ENCODE results near the gene NPL.

Gene NPL

GRCh38 chr1:182766050-182766449 lies 23.5 kb upstream of the NPL start:
- no peak for TF ChIP-seq CTCF (IDR thresholded peaks at IDR 0.05)
- H3K9ac ChIP-seq, result no peak overlapping the region
- H3K79me2 ChIP-seq, result no peaks in the 10 kb centered on the region
- H3K27ac ChIP-seq, result no peak overlapping the region
- no peaks in the 10 kb centered on the region for H3K36me3 ChIP-seq (ENCODE audit: control insufficient read depth, insufficient read depth, low read length)
- H3K4me2 ChIP-seq (ENCODE audit: low read length), result no peak overlapping the region
- no peaks in the 10 kb centered on the region for H3K27me3 ChIP-seq (ENCODE audit: control insufficient read depth, insufficient read depth, low read length)
- no peaks in the 10 kb centered on the region for H3K4me1 ChIP-seq
- H3K9me3 ChIP-seq (ENCODE audit: control insufficient read depth, low read length), result no peaks in the 10 kb centered on the region
- H2AFZ ChIP-seq, result no peak overlapping the region
- no peak overlapping the region for H3K4me3 ChIP-seq (ENCODE audit: low read depth, low read length)

GRCh38 chr1:182766881-182767645 lies 22.5 kb upstream of the NPL start:
- H3K27ac ChIP-seq, result no peak overlapping the region
- no peak for TF ChIP-seq CTCF (IDR thresholded peaks at IDR 0.05)
- H3K36me3 ChIP-seq (ENCODE audit: control insufficient read depth, insufficient read depth, low read length), result no peaks in the 10 kb centered on the region
- no peaks in the 10 kb centered on the region for H3K4me1 ChIP-seq
- no peak overlapping the region for H2AFZ ChIP-seq
- H3K9me3 ChIP-seq (ENCODE audit: control insufficient read depth, low read length), result no peaks in the 10 kb centered on the region
- no peaks in the 10 kb centered on the region for H3K27me3 ChIP-seq (ENCODE audit: control insufficient read depth, insufficient read depth, low read length)
- no peak overlapping the region for H3K9ac ChIP-seq
- no peaks in the 10 kb centered on the region for H3K79me2 ChIP-seq
- H3K4me2 ChIP-seq (ENCODE audit: low read length), result no peak overlapping the region
- no peak overlapping the region for H3K4me3 ChIP-seq (ENCODE audit: low read depth, low read length)

DNA sequence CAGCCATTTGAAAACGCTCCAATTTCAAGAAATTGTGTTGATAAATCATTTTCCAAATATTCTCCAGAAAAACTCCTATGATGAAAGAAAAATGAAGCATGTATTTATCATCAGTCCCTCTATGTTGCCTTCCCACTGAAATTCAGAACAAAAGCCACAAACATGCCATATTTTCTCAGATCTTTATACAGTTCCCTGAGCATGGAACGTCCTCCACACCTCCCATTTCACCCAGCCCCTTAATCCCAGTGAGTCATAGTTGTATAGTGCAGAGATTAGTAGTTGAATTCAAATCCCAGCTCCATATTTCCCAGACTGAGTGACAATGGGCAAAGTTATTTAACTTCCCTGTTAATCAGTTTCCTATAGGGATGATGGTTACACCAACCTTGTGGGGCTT lies 20.6 kb upstream of the NPL start:
- no peak overlapping the region for H3K27ac ChIP-seq
- no peak for TF ChIP-seq CTCF (IDR thresholded peaks at IDR 0.05)
- H3K36me3 ChIP-seq (ENCODE audit: control insufficient read depth, insufficient read depth, low read length), result no peaks in the 10 kb centered on the region
- no peak overlapping the region for H3K4me3 ChIP-seq (ENCODE audit: low read depth, low read length)
- no peak overlapping the region for H2AFZ ChIP-seq
- H3K4me1 ChIP-seq, result no peaks in the 10 kb centered on the region
- no peaks in the 10 kb centered on the region for H3K9me3 ChIP-seq (ENCODE audit: control insufficient read depth, low read length)
- no peaks in the 10 kb centered on the region for H3K79me2 ChIP-seq
- no peak overlapping the region for H3K9ac ChIP-seq
- no peak overlapping the region for H3K4me2 ChIP-seq (ENCODE audit: low read length)
- H3K27me3 ChIP-seq (ENCODE audit: control insufficient read depth, insufficient read depth, low read length), result no peaks in the 10 kb centered on the region

DNA sequence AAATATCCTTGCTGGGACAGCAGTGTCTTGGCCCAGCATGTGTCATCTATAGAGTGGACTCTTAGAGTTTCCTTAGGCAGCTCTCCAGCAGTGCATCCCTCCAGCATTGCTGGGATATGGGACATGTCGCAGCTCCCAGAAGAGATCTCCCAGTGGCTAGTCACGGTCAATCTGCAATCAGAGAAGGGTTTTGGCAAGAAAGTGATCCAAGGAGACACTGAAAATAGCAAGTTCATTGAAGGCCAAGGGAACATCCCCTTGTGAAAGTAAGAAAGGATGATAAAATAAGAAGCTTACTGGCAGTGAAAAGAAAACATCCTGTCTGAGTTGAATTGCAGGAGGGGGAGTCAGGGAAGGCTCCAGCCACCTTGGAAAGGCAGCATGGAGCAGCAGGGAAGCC lies 19.3 kb upstream of the NPL start:
- no peak overlapping the region for H3K9ac ChIP-seq
- no peak overlapping the region for H3K4me2 ChIP-seq (ENCODE audit: low read length)
- no peak overlapping the region for H3K27ac ChIP-seq
- H3K27me3 ChIP-seq (ENCODE audit: control insufficient read depth, insufficient read depth, low read length), result no peaks in the 10 kb centered on the region
- H2AFZ ChIP-seq, result no peak overlapping the region
- H3K36me3 ChIP-seq (ENCODE audit: control insufficient read depth, insufficient read depth, low read length), result no peaks in the 10 kb centered on the region
- no peaks in the 10 kb centered on the region for H3K4me1 ChIP-seq
- no peaks in the 10 kb centered on the region for H3K79me2 ChIP-seq
- no peaks in the 10 kb centered on the region for H3K9me3 ChIP-seq (ENCODE audit: control insufficient read depth, low read length)
- TF ChIP-seq CTCF (IDR thresholded peaks at IDR 0.05), result no peak
- no peak overlapping the region for H3K4me3 ChIP-seq (ENCODE audit: low read depth, low read length)
